ENCODE results near the gene DSCAM.

DNA sequence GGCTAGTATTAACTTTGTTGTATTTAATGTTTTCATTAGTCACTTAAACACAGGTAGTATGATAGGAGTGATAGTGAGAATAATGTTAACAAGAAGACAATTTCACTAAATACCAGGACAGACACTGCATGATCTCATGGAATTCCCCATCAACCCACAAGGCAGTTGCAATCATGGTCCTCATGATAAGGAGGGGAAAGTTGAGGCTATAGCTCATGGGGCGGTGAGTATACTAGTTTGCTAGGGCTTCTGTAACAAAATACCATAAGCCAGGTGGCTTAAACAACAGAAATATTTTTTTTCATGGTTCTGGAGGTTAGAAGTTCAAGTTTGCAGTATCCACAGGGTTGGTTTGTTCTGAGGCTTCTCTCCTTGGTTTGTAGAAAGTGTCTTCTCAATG lies 115.8 kb downstream of the DSCAM start:
- TF ChIP-seq CTCF (IDR thresholded peaks at IDR 0.05): no peak
- no peak for TF ChIP-seq POLR2A (IDR thresholded peaks at IDR 0.05)
